ENCODE measurements around the gene PIAS4. TPM values are rescaled to one million over a fixed set of nuclear protein-coding genes. Genes with fewer than 3 reads are reported as not detected.

The PIAS4 gene
- total RNA-seq, 2 donors from 2014 or later: 12.7 to 17.1 TPM

DNA sequence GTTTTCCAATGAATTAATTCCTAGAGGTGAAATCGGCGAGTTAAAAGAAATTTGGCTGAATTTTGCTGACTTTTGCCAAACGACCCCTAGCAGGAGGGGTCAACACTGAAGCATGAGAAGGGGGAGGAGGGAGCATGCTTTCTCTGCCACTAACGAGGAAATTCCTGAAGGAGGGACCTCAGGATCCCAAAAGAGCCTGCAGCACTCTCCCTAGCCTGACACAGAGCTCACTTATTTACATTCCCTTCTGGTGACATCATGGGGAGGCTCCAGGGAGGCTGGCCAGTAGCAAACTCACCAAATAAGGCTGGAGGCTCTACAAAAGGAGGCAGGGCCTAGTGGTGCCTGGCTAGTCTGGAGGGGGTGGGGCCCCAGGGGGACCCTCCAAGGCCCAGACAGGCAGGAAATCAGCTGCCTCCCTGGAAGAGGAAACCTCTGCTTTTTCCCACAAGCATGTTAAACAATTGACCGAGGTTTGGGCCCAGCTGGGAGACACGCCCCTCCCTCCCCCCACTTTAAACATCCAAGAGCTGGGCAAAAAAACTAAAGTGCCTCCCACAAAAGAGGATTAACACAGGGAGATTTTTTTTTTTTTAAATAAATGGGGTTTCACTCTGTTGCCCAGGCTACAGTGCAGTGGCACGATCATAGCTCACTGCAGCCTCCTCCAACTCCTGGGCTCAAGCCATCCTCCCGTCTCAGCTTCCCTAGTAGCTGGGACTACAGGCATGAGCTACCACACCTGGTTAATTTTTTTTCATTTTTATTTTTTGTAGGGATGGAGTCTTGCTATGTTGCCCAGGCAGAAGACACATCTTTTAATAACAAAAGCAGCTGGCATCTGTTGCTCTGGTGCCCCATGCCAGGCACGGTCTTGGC, 38.7 kb upstream of the PIAS4 start:
- H3K4me3 ChIP-seq: no peak overlapping the region
- peak; percentile 81 to 91 (median 86) for DNase-seq
- H3K9me3 ChIP-seq: no peaks in the 10 kb centered on the region
- peak; percentile 66 for ATAC-seq
- peak; percentile 21 to 39 (median 33) for TF ChIP-seq POLR2A (IDR thresholded peaks at IDR 0.05)
- TF ChIP-seq, protein P1, sequence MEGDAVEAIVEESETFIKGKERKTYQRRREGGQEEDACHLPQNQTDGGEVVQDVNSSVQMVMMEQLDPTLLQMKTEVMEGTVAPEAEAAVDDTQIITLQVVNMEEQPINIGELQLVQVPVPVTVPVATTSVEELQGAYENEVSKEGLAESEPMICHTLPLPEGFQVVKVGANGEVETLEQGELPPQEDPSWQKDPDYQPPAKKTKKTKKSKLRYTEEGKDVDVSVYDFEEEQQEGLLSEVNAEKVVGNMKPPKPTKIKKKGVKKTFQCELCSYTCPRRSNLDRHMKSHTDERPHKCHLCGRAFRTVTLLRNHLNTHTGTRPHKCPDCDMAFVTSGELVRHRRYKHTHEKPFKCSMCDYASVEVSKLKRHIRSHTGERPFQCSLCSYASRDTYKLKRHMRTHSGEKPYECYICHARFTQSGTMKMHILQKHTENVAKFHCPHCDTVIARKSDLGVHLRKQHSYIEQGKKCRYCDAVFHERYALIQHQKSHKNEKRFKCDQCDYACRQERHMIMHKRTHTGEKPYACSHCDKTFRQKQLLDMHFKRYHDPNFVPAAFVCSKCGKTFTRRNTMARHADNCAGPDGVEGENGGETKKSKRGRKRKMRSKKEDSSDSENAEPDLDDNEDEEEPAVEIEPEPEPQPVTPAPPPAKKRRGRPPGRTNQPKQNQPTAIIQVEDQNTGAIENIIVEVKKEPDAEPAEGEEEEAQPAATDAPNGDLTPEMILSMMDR (IDR thresholded peaks at IDR 0.05): peak in 1 of 7 experiments; percentile 2
- peaks cover 3 to 6% of the 10 kb centered on the region in 2 donors for H3K36me3 ChIP-seq (replicated peaks in 1 of 2; ENCODE audit: insufficient read depth in 1 of 2, low read depth in 2 of 2)
- intact Hi-C loops (cut with DNase I): no loop called here
- peak overlapping the region; percentile 82 to 94 (median 92) for H3K27ac ChIP-seq
- H3K4me1 ChIP-seq: peaks cover 61% of the 10 kb centered on the region
- 36 to 41% methylated on average over 9 of the region's 9 CpGs for WGBS, 2 donors
- no peaks in the 10 kb centered on the region for H3K27me3 ChIP-seq

DNA sequence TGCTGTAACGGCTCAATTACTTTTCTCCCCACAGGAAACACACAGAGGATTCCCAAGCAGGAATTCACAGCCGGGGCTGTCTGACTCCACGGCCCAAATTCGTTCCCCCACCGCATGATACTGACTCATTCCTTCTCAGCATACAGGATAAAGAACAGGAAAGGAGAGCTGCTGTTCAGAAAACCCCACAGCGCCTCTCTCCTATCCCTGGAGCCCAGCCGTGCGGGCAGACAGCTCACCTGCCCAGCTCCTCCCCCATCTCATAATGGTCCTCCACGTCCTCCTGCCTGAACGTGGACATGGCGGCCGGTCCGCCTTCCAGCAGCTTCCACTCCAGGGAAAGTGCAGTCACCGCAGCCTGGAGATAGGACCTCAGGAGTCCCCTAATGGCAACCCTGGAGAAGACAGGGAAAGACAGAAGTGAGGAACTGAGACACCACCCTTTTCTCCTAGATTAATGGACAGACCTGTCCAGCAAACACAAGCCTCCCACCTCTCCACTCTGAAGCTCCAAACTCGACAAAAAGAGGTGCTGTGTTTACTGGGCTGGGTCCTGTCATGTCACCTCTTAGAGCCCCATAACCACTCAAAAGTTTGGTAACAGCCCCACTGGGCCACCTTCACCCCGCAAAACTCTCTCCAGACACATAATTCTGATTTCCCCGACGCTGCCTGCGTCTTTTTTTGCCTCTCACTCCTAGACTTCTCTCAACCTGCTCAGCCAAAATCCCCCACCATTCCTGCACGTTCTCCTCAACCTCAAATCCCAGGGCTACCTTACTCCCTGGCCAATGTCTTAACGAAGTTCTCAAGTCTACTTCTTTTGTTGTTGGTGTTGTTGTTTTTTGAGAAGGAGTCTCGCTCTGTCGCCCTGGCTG, 37.9 kb upstream of the PIAS4 start:
- 30 to 38% methylated on average over 19 to 23 of the region's 23 CpGs for WGBS, 2 donors
- peak overlapping the region in 1 of 2 donors; percentile 78 for H3K4me3 ChIP-seq
- DNase-seq: peak in 1 of 4 donors; percentile 50
- intact Hi-C loops (cut with DNase I): no loop called here
- TF ChIP-seq, protein P1 (IDR thresholded peaks at IDR 0.05): no peak
- TF ChIP-seq POLR2A (IDR thresholded peaks at IDR 0.05): no peak
- ATAC-seq: no peak
- no peaks in the 10 kb centered on the region for H3K9me3 ChIP-seq
- H3K27me3 ChIP-seq: no peaks in the 10 kb centered on the region
- peak overlapping the region; percentile 82 to 94 (median 92) for H3K27ac ChIP-seq
- no peaks in the 10 kb centered on the region for H3K36me3 ChIP-seq (replicated peaks in 1 of 2; ENCODE audit: insufficient read depth in 1 of 2, low read depth in 2 of 2)
- H3K4me1 ChIP-seq: peaks cover 61% of the 10 kb centered on the region

DNA sequence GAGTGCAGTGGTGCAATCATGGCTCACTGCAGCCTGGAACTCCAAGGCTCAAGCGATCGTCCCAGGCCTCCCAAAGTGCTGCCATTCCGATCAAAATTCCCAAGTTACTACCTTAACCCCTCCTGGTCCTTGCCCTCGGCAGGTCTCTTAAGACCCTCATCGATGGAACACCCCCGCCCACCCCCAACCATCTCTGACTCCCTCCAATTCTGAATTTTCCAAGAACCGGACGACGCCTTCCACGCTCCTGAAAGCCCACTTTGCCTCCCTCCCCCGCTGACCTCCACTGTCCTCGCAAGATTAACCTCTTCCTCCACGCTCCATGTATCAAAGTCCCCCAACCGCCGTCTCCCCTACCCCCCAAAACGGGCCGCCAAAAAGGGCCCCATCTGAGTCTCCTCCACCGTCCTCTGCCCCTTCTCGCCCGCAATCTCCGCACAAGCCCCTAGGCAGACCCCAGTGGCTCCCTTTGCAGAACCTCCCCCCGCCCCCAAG, 37.2 kb upstream of the PIAS4 start:
- intact Hi-C loops (cut with DNase I): no loop called here
- Histone ChIP-seq H3K4me1 (peaks cover 59% of the 10 kb centered on the region), H3K9me3 (no peaks in the 10 kb centered on the region), H3K4me3 (peak overlapping the region; percentile 75 to 78), H3K27ac (peak overlapping the region; percentile 82 to 94 (median 92)), H3K36me3 (replicated peaks in 1 of 2; ENCODE audit: insufficient read depth in 1 of 2, low read depth in 2 of 2) (no peaks in the 10 kb centered on the region), H3K27me3 (no peaks in the 10 kb centered on the region)
- WGBS, 2 donors: 0 to 1% methylated on average over 20 to 22 of the region's 22 CpGs
- TF ChIP-seq POLR2A (IDR thresholded peaks at IDR 0.05): no peak
- TF ChIP-seq, protein P1 (IDR thresholded peaks at IDR 0.05): no peak
- DNase-seq (no peak), ATAC-seq (no peak)

DNA sequence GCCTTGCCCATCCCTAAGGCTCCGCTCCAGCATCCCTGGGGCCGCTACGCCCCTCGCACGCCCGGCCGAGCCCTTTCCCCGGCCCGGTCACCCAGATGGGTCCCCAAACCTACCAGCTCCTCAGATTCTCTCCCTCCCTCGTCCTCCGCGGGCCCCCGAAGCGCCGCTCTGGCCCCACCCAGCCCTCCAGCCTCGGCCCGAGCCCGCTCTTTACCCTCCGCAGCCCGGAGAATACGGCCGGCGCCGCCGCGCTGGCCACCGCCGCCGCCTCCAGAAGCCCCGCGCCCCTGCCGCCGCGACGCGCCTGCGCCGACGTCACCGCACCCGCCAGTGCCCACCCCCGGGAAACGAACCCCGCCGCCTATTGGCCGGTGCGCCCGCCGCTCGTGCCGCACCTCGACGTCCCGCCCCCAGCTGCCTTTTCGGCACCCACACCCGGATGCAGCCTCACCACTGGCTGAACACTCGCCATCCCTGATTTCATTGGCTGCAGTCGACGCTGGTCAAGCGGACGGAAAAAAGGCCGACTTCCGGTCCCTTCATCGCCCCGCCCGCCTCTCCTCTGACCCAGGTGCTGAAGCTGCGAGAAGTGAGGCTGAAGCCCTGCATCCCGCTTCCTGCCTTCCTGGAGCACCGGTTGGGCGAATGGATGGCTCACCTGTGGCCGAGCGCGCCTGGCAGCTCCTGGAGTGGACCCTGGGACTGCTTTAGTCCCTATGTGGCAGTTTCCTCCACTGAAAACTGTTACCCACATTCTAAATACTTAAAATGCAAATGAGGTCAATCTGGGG, 36.5 kb upstream of the PIAS4 start, which contains the start of gene DAPK3:
TSS of gene DAPK3 (minus strand) at position 292 of the 791 bp plus-strand sequence. CDS start 1,364 bp downstream, outside the sequence.
- intact Hi-C loops (cut with DNase I): no loop called here
- WGBS, 2 donors: 1 to 3% methylated on average over 17 to 71 of the region's 73 CpGs
- peaks cover 52% of the 10 kb centered on the region for H3K4me1 ChIP-seq
- DNase-seq: peak; percentile 98 to 99 (median 98)
- H3K36me3 ChIP-seq (replicated peaks in 1 of 2; ENCODE audit: insufficient read depth in 1 of 2, low read depth in 2 of 2): peaks cover 0 to 5% of the 10 kb centered on the region in 2 donors
- TF ChIP-seq, protein P1 (IDR thresholded peaks at IDR 0.05): peak in 2 of 7 experiments; percentile 37 to 42
- TF ChIP-seq POLR2A (IDR thresholded peaks at IDR 0.05): peak; percentile 80 to 95 (median 86)
- no peaks in the 10 kb centered on the region for H3K27me3 ChIP-seq
- H3K9me3 ChIP-seq: no peaks in the 10 kb centered on the region
- peak within 1 kb of the TSS; percentile 75 to 78 for H3K4me3 ChIP-seq
- H3K27ac ChIP-seq: peak within 1 kb of the TSS; percentile 82 to 94 (median 92)
- ATAC-seq: peak; percentile 91

All from body of pancreas (tissue), 4 donors.